CD4-positive, alpha-beta T cell treated with Interleukin-10 for 1 hour (primary cell): ENCODE data around the gene STUB1.

Experiments used
- DNase-seq: peaks from one replicate; pipeline ENCODE4 v3.0.0-alpha.2; 2020

STUB1 gene

GRCh38 chr16:679814-680624 lies at the start of gene STUB1:
Gene STUB1, plus strand, starts transcription at chr16:680410. Its CDS starts 116 bp downstream, at chr16:680526.
- DNase-seq = peak; percentile 88

GRCh38 chr16:630815-631405 lies 49.3 kb upstream of the STUB1 start, which contains the start of gene WFIKKN1:
Gene WFIKKN1, plus strand, starts transcription at chr16:630985. Its CDS starts 269 bp downstream, at chr16:631254.
- DNase-seq = no peak

- DNase-seq = no peak
These were observed 48.3 kb upstream of the STUB1 start for GRCh38 chr16:631808-632358.

- DNase-seq = no peak
These were observed 47.5 kb upstream of the STUB1 start for GRCh38 chr16:632486-633335.

GRCh38 chr16:633336-634050 lies 46.7 kb upstream of the STUB1 start:
- no peak for DNase-seq

GRCh38 chr16:634051-634670 lies 46.0 kb upstream of the STUB1 start:
- DNase-seq = no peak

- DNase-seq = no peak
These were observed 45.2 kb upstream of the STUB1 start for GRCh38 chr16:634996-635395.

- DNase-seq = no peak
These were observed 44.5 kb upstream of the STUB1 start for GRCh38 chr16:635573-636205.

- peak; percentile 95 for DNase-seq
These were observed 43.8 kb upstream of the STUB1 start, which contains the start of gene METTL26 for GRCh38 chr16:636206-637080. Gene METTL26, minus strand, starts transcription at chr16:636305. Its CDS starts 15 bp downstream, at chr16:636290.

GRCh38 chr16:637081-638018 lies 42.9 kb upstream of the STUB1 start:
- DNase-seq = peak; percentile 90

GRCh38 chr16:638034-638543 lies 42.1 kb upstream of the STUB1 start:
- DNase-seq = no peak

- DNase-seq = no peak
These were observed 41.4 kb upstream of the STUB1 start for GRCh38 chr16:638836-639235.

- no peak for DNase-seq
These were observed 39.6 kb upstream of the STUB1 start for GRCh38 chr16:640614-641013.

GRCh38 chr16:641326-642188 lies 38.7 kb upstream of the STUB1 start, which contains the start of gene MCRIP2:
Gene MCRIP2, plus strand, starts transcription at chr16:641828. Its CDS starts 164 bp downstream, at chr16:641992.
- DNase-seq = peak; percentile 71

- DNase-seq = peak; percentile 33
These were observed 37.8 kb upstream of the STUB1 start for GRCh38 chr16:642189-643049.

- DNase-seq = no peak
These were observed 37.2 kb upstream of the STUB1 start for GRCh38 chr16:643050-643368.

GRCh38 chr16:644556-644955 lies 35.7 kb upstream of the STUB1 start:
- DNase-seq = no peak
